LHCN-M2 (cell line): Measurements from ENCODE around the gene RNASEH2C. TPM values are rescaled to one million over a fixed set of nuclear protein-coding genes. Genes with fewer than 3 reads are reported as not detected.
A peak's percentile ranks its signal among the peaks of the same experiment; 100 is the strongest.
"Not testable (repeated sequence)": the region's sequence is repeated elsewhere in the genome, so short reads cannot be mapped to it uniquely, and the experiment has no call there.

ENCODE experiments used
- DNase-seq: peaks from one replicate; pipeline ENCODE4 v3.0.0-alpha.2; 2012; ENCODE audit warnings: low read depth
- polyA plus RNA-seq: library from polyadenylated mRNA; unstranded; fragments of >200 nt; gene quantifications from one replicate; pipeline ENCODE4 v1.2.1, GENCODE V29; 2012; ENCODE audit warnings: missing spikeins
- total RNA-seq: library from RNA; depleted of rRNA; stranded (reverse); fragments of >200 nt; gene quantifications from 2 replicates; pipeline ENCODE4 v1.2.3, GENCODE V29; 2014; rRNA removed

RNASEH2C gene
- total RNA-seq: 76.4 and 87.5 TPM in 2 replicates
- 59.0 TPM for polyA plus RNA-seq

GRCh38 chr11:65720211-65720934, at the start of gene RNASEH2C:
Gene RNASEH2C, minus strand, starts transcription at chr11:65720798. Its CDS starts 40 bp downstream, at chr11:65720758.
- peak; percentile 85 for DNase-seq

GRCh38 chr11:65767806-65768205, 47.2 kb upstream of the RNASEH2C start:
- DNase-seq: peak; percentile 23

- DNase-seq: no peak
Observed at GRCh38 chr11:65767406-65767805, 46.8 kb upstream of the RNASEH2C start.

GRCh38 chr11:65766535-65766934, 45.9 kb upstream of the RNASEH2C start:
- peak; percentile 37 for DNase-seq

GRCh38 chr11:65764434-65764833, 43.8 kb upstream of the RNASEH2C start:
- DNase-seq: no peak

GRCh38 chr11:65762816-65763215, 42.2 kb upstream of the RNASEH2C start:
- DNase-seq: not testable (repeated sequence)

GRCh38 chr11:65762169-65762568, 41.6 kb upstream of the RNASEH2C start:
- not testable (repeated sequence) for DNase-seq

- DNase-seq: no peak
Observed at GRCh38 chr11:65745049-65745448, 24.5 kb upstream of the RNASEH2C start.

- no peak for DNase-seq
Observed at GRCh38 chr11:65744699-65745042, 24.1 kb upstream of the RNASEH2C start.

- peak; percentile 36 for DNase-seq
Observed at GRCh38 chr11:65744026-65744698, 23.6 kb upstream of the RNASEH2C start.

- DNase-seq: no peak
Observed at GRCh38 chr11:65743681-65744025, 23.1 kb upstream of the RNASEH2C start.

- DNase-seq: no peak
Observed at GRCh38 chr11:65742353-65742752, 21.8 kb upstream of the RNASEH2C start.

- no peak for DNase-seq
Observed at GRCh38 chr11:65741185-65741584, 20.6 kb upstream of the RNASEH2C start.

- DNase-seq: no peak
Observed at GRCh38 chr11:65739022-65739421, 18.4 kb upstream of the RNASEH2C start.

- DNase-seq: no peak
Observed at GRCh38 chr11:65736810-65737209, 16.2 kb upstream of the RNASEH2C start.

- not testable (repeated sequence) for DNase-seq
Observed at GRCh38 chr11:65735111-65735510, 14.5 kb upstream of the RNASEH2C start.

GRCh38 chr11:65730461-65730860, 9.9 kb upstream of the RNASEH2C start:
- no peak for DNase-seq

- no peak for DNase-seq
Observed at GRCh38 chr11:65727865-65728264, 7.3 kb upstream of the RNASEH2C start.

- no peak for DNase-seq
Observed at GRCh38 chr11:65726660-65727059, 6.1 kb upstream of the RNASEH2C start.

GRCh38 chr11:65722261-65722660, 1.7 kb upstream of the RNASEH2C start:
- DNase-seq: no peak

- DNase-seq: peak; percentile 46
Observed at GRCh38 chr11:65719871-65720210, 757 bp downstream of the RNASEH2C start.

GRCh38 chr11:65718964-65719492, 1.6 kb downstream of the RNASEH2C start:
- peak; percentile 53 for DNase-seq

- DNase-seq: no peak
Observed at GRCh38 chr11:65718531-65718930, 2.1 kb downstream of the RNASEH2C start.
